Large intestine (tissue), 3 donors: Measurements from ENCODE around the gene NDST4. TPM values are rescaled to one million over a fixed set of nuclear protein-coding genes. Genes with fewer than 3 reads are reported as not detected.

Experiments
- DNase-seq, 2 donors: peaks; one replicate each; pipeline versions ENCODE4 v3.0.0 to v3.0.0-alpha.2; 2013
- H3K27ac ChIP-seq: one replicate; pipeline ENCODE4 v1.5.1; 2013; ENCODE audit warnings: low read length
- H3K27me3 ChIP-seq: 2 replicates; pipeline ENCODE4 v1.6.1; 2013; ENCODE audit warnings: low read length; ENCODE audit not compliant: control insufficient read depth, insufficient read depth
- H3K36me3 ChIP-seq: 2 replicates; pipeline ENCODE4 v1.6.1; 2013; ENCODE audit warnings: low read length; ENCODE audit not compliant: control insufficient read depth, insufficient read depth
- H3K4me1 ChIP-seq: one replicate; pipeline ENCODE4 v1.6.1; 2013; ENCODE audit warnings: low read length; ENCODE audit not compliant: control insufficient read depth, insufficient read depth
- H3K4me3 ChIP-seq: one replicate; pipeline ENCODE4 v1.5.1; 2013; ENCODE audit warnings: low read length
- H3K9me3 ChIP-seq: one replicate; pipeline ENCODE4 v1.6.1; 2013; ENCODE audit warnings: mild to moderate bottlenecking, low read depth, low read length, moderate library complexity; ENCODE audit not compliant: control insufficient read depth
- WGBS: methylation state at CpG from one replicate; pipeline ENCODE4 v1.1.5; 2013; ENCODE audit warnings: low lambda C conversion rate; ENCODE audit not compliant: insufficient coverage; 5-methylcytosine and 5-hydroxymethylcytosine counted together
- polyA plus RNA-seq: library from polyadenylated mRNA; unstranded; fragments of 120-200 nt; gene quantifications from one replicate; pipeline ENCODE4 v1.2.1, GENCODE V29; 2013

Gene NDST4
- polyA plus RNA-seq, 1 donor = 0.73 TPM

- DNase-seq = no peak
- no peaks in the 10 kb centered on the region for H3K27me3 ChIP-seq
- H3K9me3 ChIP-seq = no peaks in the 10 kb centered on the region
- no peaks in the 10 kb centered on the region for H3K4me1 ChIP-seq
- H3K4me3 ChIP-seq = no peak overlapping the region
- no CpG with 5 or more reads among the region's 1 CpG for WGBS
- H3K36me3 ChIP-seq = no peaks in the 10 kb centered on the region
- H3K27ac ChIP-seq = no peak overlapping the region
Measured at GRCh38 chr4:115058533-115058932, 54.9 kb downstream of the NDST4 start.

DNA sequence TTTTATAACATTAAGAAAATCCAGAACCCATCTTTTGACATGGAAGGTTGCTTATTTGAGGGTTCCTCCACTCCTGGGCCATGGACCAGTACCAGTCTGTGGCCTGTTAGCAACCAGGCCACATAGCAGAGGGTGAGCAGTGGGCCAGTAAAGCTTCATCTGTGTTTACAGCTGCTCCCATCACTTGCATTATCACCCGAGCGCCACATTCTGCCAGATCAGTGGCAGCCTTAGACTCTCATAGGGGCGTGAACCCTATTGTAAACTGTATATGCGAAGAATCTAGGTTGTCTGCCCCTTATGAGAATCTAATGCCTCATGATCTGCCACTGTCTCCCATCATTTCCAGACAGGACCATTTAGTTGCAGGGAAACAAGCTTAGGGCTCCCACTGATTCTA, 58.6 kb downstream of the NDST4 start:
- no peak for DNase-seq
- Histone ChIP-seq H3K9me3 (no peaks in the 10 kb centered on the region), H3K36me3 (no peaks in the 10 kb centered on the region), H3K27me3 (no peaks in the 10 kb centered on the region), H3K27ac (no peak overlapping the region), H3K4me1 (no peaks in the 10 kb centered on the region), H3K4me3 (no peak overlapping the region)
- no CpG with 5 or more reads among the region's 4 CpGs for WGBS

GRCh38 chr4:115053313-115053712, 60.1 kb downstream of the NDST4 start:
- no peaks in the 10 kb centered on the region for H3K4me1 ChIP-seq
- no peaks in the 10 kb centered on the region for H3K9me3 ChIP-seq
- WGBS = 100% methylated on average over 1 of the region's 1 CpG
- no peak for DNase-seq
- H3K27ac ChIP-seq = no peak overlapping the region
- H3K27me3 ChIP-seq = no peaks in the 10 kb centered on the region
- H3K36me3 ChIP-seq = no peaks in the 10 kb centered on the region
- H3K4me3 ChIP-seq = no peak overlapping the region

GRCh38 chr4:115042496-115042895, 70.9 kb downstream of the NDST4 start:
- Histone ChIP-seq H3K4me1 (no peaks in the 10 kb centered on the region), H3K27me3 (no peaks in the 10 kb centered on the region), H3K4me3 (no peak overlapping the region), H3K36me3 (no peaks in the 10 kb centered on the region), H3K9me3 (no peaks in the 10 kb centered on the region), H3K27ac (no peak overlapping the region)
- DNase-seq = no peak
- 20% methylated on average over 1 of the region's 3 CpGs for WGBS

DNA sequence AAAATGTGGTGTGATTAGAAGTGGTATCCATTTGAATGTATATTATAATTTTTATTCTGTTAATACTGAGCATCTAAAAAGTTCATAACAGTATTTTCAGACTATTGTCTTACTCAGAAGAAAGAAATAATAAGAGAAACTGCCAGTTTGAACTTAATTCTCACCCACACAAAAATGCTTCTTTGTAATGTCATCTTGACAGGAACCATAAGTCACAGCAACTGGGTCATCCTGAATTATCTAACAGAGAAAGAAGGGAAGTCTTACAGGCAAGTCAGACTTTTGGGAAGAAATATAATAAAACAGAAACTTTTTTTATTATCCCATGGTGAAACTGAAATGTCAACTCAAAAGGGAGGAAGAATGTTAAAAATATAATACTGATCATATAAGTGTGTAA, 83.1 kb downstream of the NDST4 start:
- H3K27me3 ChIP-seq = no peaks in the 10 kb centered on the region
- no peak for DNase-seq
- no peaks in the 10 kb centered on the region for H3K4me1 ChIP-seq
- H3K4me3 ChIP-seq = no peak overlapping the region
- no peaks in the 10 kb centered on the region for H3K9me3 ChIP-seq
- H3K36me3 ChIP-seq = no peaks in the 10 kb centered on the region
- H3K27ac ChIP-seq = no peak overlapping the region

GRCh38 chr4:115028682-115029410, 84.6 kb downstream of the NDST4 start:
- H3K36me3 ChIP-seq = no peaks in the 10 kb centered on the region
- WGBS = no CpG with 5 or more reads among the region's 2 CpGs
- no peaks in the 10 kb centered on the region for H3K27me3 ChIP-seq
- no peak overlapping the region for H3K27ac ChIP-seq
- H3K4me3 ChIP-seq = no peak overlapping the region
- no peak for DNase-seq
- H3K4me1 ChIP-seq = no peaks in the 10 kb centered on the region
- no peaks in the 10 kb centered on the region for H3K9me3 ChIP-seq

- Histone ChIP-seq H3K4me1 (no peaks in the 10 kb centered on the region), H3K27ac (no peak overlapping the region), H3K27me3 (no peaks in the 10 kb centered on the region), H3K4me3 (no peak overlapping the region), H3K9me3 (no peaks in the 10 kb centered on the region), H3K36me3 (no peaks in the 10 kb centered on the region)
- no peak for DNase-seq
- WGBS = 100% methylated on average over 1 of the region's 1 CpG
Measured at GRCh38 chr4:114999880-115000279, 113.5 kb downstream of the NDST4 start.

DNA sequence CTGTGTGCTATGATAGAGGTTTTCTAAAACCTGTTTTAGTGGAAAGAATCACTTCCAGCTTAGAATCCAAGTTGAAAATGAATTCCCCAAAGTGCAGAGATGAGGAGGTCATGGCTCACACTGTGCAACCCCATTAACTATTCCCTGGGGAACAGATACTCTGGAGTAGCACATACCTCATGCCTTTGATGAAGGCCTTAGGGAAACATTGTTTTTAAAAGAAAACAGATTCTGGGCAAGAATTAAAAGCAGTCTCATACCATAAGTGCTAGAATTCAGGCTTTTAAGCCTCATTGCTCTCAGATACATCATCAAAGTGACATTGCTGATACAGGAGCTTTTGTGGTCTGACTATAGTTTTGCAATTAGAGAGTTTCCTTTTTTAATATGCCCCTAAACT, 115.1 kb downstream of the NDST4 start:
- Histone ChIP-seq H3K36me3 (no peaks in the 10 kb centered on the region), H3K9me3 (no peaks in the 10 kb centered on the region), H3K4me1 (no peaks in the 10 kb centered on the region), H3K4me3 (no peak overlapping the region), H3K27me3 (no peaks in the 10 kb centered on the region), H3K27ac (no peak overlapping the region)
- DNase-seq = no peak

- no peaks in the 10 kb centered on the region for H3K9me3 ChIP-seq
- H3K36me3 ChIP-seq = no peaks in the 10 kb centered on the region
- WGBS = no CpG with 5 or more reads among the region's 2 CpGs
- DNase-seq = no peak
- H3K4me3 ChIP-seq = no peak overlapping the region
- H3K4me1 ChIP-seq = no peaks in the 10 kb centered on the region
- no peaks in the 10 kb centered on the region for H3K27me3 ChIP-seq
- no peak overlapping the region for H3K27ac ChIP-seq
Measured at GRCh38 chr4:114997576-114998247, 115.7 kb downstream of the NDST4 start.

DNA sequence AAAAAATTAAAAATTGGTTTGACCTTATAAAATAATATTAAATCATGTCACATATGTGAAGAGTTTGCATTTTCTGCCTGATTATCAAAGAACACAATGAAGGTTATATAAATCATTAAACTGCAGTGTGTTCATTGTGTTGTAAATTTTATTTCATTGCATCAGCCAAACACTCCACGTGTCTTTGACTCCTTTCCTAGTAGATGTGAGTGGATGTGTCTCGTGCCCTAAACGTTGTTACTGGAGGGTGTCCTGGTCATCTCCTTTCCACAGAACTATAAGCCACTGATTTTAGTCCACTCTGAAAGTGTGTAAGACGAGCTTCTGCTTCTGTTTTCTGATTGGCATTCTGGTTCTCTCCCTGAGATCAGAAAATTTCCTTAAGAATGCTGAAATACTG, 127.3 kb downstream of the NDST4 start:
- DNase-seq = no peak
- no peaks in the 10 kb centered on the region for H3K36me3 ChIP-seq
- H3K4me3 ChIP-seq = no peak overlapping the region
- H3K9me3 ChIP-seq = no peaks in the 10 kb centered on the region
- H3K27me3 ChIP-seq = no peaks in the 10 kb centered on the region
- no peaks in the 10 kb centered on the region for H3K4me1 ChIP-seq
- WGBS = 57% methylated on average over 4 of the region's 4 CpGs
- no peak overlapping the region for H3K27ac ChIP-seq
